Measurements from ENCODE around the gene SHROOM1. TPM values are rescaled to one million over a fixed set of nuclear protein-coding genes. Genes with fewer than 3 reads are reported as not detected.

SHROOM1 gene
- total RNA-seq, 1 experiment from 2014 or later, result 23.3 TPM

- H3K27ac ChIP-seq, result no peak overlapping the region
- H3K4me3 ChIP-seq, result no peak overlapping the region
- ChIA-PET POLR2A (ENCODE audit: unreplicated experiment) (no interaction called here), CTCF (no interaction called here)
- H3K9me3 ChIP-seq (ENCODE audit: insufficient read depth, low read depth), result no peaks in the 10 kb centered on the region
- peaks cover 26% of the 10 kb centered on the region for H3K36me3 ChIP-seq (ENCODE audit: low read depth)
- no peak for TF ChIP-seq EZH2 (IDR thresholded peaks at IDR 0.05; ENCODE audit: low read depth)
- TF ChIP-seq, protein P1, sequence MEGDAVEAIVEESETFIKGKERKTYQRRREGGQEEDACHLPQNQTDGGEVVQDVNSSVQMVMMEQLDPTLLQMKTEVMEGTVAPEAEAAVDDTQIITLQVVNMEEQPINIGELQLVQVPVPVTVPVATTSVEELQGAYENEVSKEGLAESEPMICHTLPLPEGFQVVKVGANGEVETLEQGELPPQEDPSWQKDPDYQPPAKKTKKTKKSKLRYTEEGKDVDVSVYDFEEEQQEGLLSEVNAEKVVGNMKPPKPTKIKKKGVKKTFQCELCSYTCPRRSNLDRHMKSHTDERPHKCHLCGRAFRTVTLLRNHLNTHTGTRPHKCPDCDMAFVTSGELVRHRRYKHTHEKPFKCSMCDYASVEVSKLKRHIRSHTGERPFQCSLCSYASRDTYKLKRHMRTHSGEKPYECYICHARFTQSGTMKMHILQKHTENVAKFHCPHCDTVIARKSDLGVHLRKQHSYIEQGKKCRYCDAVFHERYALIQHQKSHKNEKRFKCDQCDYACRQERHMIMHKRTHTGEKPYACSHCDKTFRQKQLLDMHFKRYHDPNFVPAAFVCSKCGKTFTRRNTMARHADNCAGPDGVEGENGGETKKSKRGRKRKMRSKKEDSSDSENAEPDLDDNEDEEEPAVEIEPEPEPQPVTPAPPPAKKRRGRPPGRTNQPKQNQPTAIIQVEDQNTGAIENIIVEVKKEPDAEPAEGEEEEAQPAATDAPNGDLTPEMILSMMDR (conservative IDR thresholded peaks at IDR 0.05), result no peak
- H3K4me2 ChIP-seq, result no peak overlapping the region
- H3K79me2 ChIP-seq (ENCODE audit: low read depth), result peaks cover 6% of the 10 kb centered on the region
- H3F3A ChIP-seq (ENCODE audit: insufficient read depth, low read depth), result peaks cover 30% of the 10 kb centered on the region; the same call in 1 of the 2 replicates
- no peak for DNase-seq
- intact Hi-C loops (cut with micrococcal nuclease; ENCODE audit: unreplicated experiment), result no loop called here
- no peaks in the 10 kb centered on the region for H3K9me2 ChIP-seq (ENCODE audit: insufficient read depth)
- no peaks in the 10 kb centered on the region for H3K27me3 ChIP-seq (ENCODE audit: insufficient read depth, low read depth)
- H3K4me1 ChIP-seq (replicated peaks; ENCODE audit: insufficient read depth), result peaks cover 1% of the 10 kb centered on the region
- no peak overlapping the region for H2AFZ ChIP-seq
- BruUV-seq (replicated peaks), result no TSS peak
- no peaks in the 10 kb centered on the region for H4K20me1 ChIP-seq (ENCODE audit: insufficient read depth)
These were observed 42.3 kb upstream of the SHROOM1 start for GRCh38 chr5:132872788-132873118.

DNA sequence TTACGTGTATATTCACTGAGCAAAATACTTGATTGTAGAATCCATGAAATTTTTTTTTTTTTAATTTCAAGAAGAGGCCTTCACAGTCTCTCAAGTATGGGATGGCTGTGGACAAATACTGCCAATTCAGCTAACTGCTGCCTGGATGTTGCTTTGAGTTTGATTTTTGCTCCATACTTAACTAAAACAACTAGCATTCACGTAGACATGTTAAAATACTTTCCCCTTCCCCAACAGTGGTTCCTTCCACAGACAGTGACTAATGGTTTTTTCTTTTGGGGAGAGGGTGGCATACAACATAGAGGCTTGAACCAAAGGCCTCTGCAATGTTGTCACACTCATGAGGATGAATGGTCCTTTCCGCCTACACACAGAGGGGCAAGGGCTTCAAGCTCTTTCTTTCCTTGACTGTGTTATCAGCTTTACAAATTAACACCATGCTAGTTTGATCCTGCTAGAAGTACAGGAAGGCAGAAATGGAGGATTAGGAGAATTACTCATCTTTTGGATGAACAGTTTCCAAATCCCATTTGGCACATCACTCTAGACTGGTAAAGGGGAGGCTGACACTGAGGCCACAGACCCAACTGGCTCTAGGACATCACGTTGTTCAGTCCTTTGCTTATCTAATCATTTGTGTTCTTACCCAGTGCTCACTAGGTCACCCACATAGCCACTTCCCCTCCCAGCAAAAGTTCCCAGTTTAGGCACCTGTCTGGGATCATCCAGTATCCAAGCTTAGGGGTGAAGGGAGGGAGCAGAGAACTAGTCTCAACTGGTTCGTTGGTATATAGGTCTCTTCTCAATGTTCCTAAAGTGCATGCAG is 41.2 kb upstream of the SHROOM1 start:
- H3K4me1 ChIP-seq (replicated peaks; ENCODE audit: insufficient read depth), result peaks cover 8% of the 10 kb centered on the region
- no peak overlapping the region for H2AFZ ChIP-seq
- H3K9me2 ChIP-seq (ENCODE audit: insufficient read depth), result no peaks in the 10 kb centered on the region
- DNase-seq, result no peak
- peaks cover 22% of the 10 kb centered on the region for H3K36me3 ChIP-seq (ENCODE audit: low read depth)
- peaks cover 34% of the 10 kb centered on the region; the same call in 1 of the 2 replicates for H3F3A ChIP-seq (ENCODE audit: insufficient read depth, low read depth)
- TF ChIP-seq EZH2 (IDR thresholded peaks at IDR 0.05; ENCODE audit: low read depth), result no peak
- TF ChIP-seq, protein P1 (conservative IDR thresholded peaks at IDR 0.05), result no peak
- H4K20me1 ChIP-seq (ENCODE audit: insufficient read depth), result no peaks in the 10 kb centered on the region
- peaks cover 17% of the 10 kb centered on the region for H3K79me2 ChIP-seq (ENCODE audit: low read depth)
- no TSS peak for BruUV-seq (replicated peaks)
- H3K4me3 ChIP-seq, result no peak overlapping the region
- no peaks in the 10 kb centered on the region for H3K9me3 ChIP-seq (ENCODE audit: insufficient read depth, low read depth)
- CTCF ChIA-PET, result no interaction called here
- no peak overlapping the region for H3K4me2 ChIP-seq
- intact Hi-C loops (cut with micrococcal nuclease; ENCODE audit: unreplicated experiment), result no loop called here
- H3K27me3 ChIP-seq (ENCODE audit: insufficient read depth, low read depth), result no peaks in the 10 kb centered on the region
- POLR2A ChIA-PET (ENCODE audit: unreplicated experiment), result interaction anchor here (0.5 kb wide), 1 partner anchor 311 kb away, joined by 3 read pairs; no protein-coding TSS in a partner anchor
- H3K27ac ChIP-seq, result no peak overlapping the region

DNA sequence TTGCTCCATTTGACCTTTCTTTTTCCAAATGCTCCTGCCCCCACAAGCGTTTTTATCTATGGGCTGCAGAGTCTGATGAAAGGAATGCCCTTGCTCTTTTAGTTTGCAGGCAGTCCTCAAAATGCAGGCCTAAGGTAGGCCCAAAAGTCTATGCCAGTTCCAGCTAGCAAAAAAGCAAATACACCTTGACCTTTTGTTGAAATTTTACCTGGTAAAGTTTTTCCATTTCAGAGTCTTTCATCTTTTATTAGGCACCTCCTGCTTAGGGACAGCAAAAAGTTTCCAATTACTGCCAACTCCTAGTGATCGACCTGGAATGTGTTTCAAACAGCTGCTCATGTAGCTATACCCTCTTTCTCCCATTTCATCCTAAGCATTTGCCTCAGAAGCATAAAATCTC is 40.4 kb upstream of the SHROOM1 start:
- no peaks in the 10 kb centered on the region for H3K9me2 ChIP-seq (ENCODE audit: insufficient read depth)
- no peaks in the 10 kb centered on the region for H3K9me3 ChIP-seq (ENCODE audit: insufficient read depth, low read depth)
- no peak overlapping the region for H3K27ac ChIP-seq
- H4K20me1 ChIP-seq (ENCODE audit: insufficient read depth), result no peaks in the 10 kb centered on the region
- intact Hi-C loops (cut with micrococcal nuclease; ENCODE audit: unreplicated experiment), result no loop called here
- H3K27me3 ChIP-seq (ENCODE audit: insufficient read depth, low read depth), result no peaks in the 10 kb centered on the region
- POLR2A ChIA-PET (ENCODE audit: unreplicated experiment), result interaction anchor here (0.5 kb wide), 1 partner anchor 310 kb away, joined by 3 read pairs; no protein-coding TSS in a partner anchor
- no peak for DNase-seq
- H3K36me3 ChIP-seq (ENCODE audit: low read depth), result peaks cover 20% of the 10 kb centered on the region; the same call in 1 of the 2 replicates
- H3K79me2 ChIP-seq (ENCODE audit: low read depth), result peaks cover 19% of the 10 kb centered on the region
- BruUV-seq (replicated peaks), result no TSS peak
- no peak overlapping the region for H3K4me3 ChIP-seq
- CTCF ChIA-PET, result no interaction called here
- H2AFZ ChIP-seq, result no peak overlapping the region
- no peak overlapping the region for H3K4me2 ChIP-seq
- no peak for TF ChIP-seq EZH2 (IDR thresholded peaks at IDR 0.05; ENCODE audit: low read depth)
- TF ChIP-seq, protein P1 (conservative IDR thresholded peaks at IDR 0.05), result no peak
- H3F3A ChIP-seq (ENCODE audit: insufficient read depth, low read depth), result peaks cover 29% of the 10 kb centered on the region; the same call in 1 of the 2 replicates
- H3K4me1 ChIP-seq (replicated peaks; ENCODE audit: insufficient read depth), result peaks cover 10% of the 10 kb centered on the region
